Common myeloid progenitor, CD34-positive (primary cell): Measurements from ENCODE around the gene SPOCK2.

Source experiments
- CTCF ChIA-PET: fragments of 350-600 bp; sonication (Branson Sonifier 250); formaldehyde crosslinking; loops from one replicate; lab custom pipeline; 2021; ENCODE audit warnings: antibody characterized with exemption; lab: Charles Lee
- POLR2A ChIA-PET: fragments of 350-600 bp; sonication (Branson Sonifier 250); formaldehyde crosslinking; loops from one replicate; lab custom pipeline; 2021; ENCODE audit warnings: antibody characterized with exemption; lab: Charles Lee
- DNase-seq, 3 donors: peaks; one replicate each; pipeline versions ENCODE4 v3.0.0 to v3.0.0-alpha.2; 2013
- H3K27ac ChIP-seq, 2 experiments: 1 replicate in 1 of 2; 2 replicates in 1 of 2; pipeline ENCODE4 v1.7.0; 2013; ENCODE audit warnings: inconsistent platforms in 2 of 2, low read length in 2 of 2, mild to moderate bottlenecking in 2 of 2, low read depth in 1 of 2, moderate library complexity in 1 of 2; ENCODE audit not compliant: severe bottlenecking in 2 of 2, insufficient read depth in 1 of 2, poor library complexity in 1 of 2
- H3K27me3 ChIP-seq, 5 experiments: replicated peaks in 2 of 5; 1 replicate in 3 of 5; 2 replicates in 2 of 5; pipeline versions ENCODE4 v1.6.1 to v1.7.0; 2013; ENCODE audit warnings: low read length in 4 of 5, mild to moderate bottlenecking in 2 of 5, moderate library complexity in 2 of 5, inconsistent platforms in 1 of 5; ENCODE audit not compliant: insufficient read depth in 5 of 5, control insufficient read depth in 4 of 5
- H3K36me3 ChIP-seq, 4 experiments: 1 replicate in 2 of 4; 2 replicates in 2 of 4; pipeline versions ENCODE4 v1.6.1 to v1.7.0; 2013; ENCODE audit warnings: low read length in 3 of 4, control low read depth in 1 of 4, mild to moderate bottlenecking in 1 of 4; ENCODE audit not compliant: control insufficient read depth in 4 of 4, insufficient read depth in 4 of 4
- H3K4me1 ChIP-seq, 4 experiments: 1 replicate in 3 of 4; 2 replicates in 1 of 4; pipeline versions ENCODE4 v1.6.1 to v1.7.1; 2013; ENCODE audit warnings: low read length in 3 of 4, mild to moderate bottlenecking in 3 of 4, control low read depth in 1 of 4, inconsistent platforms in 1 of 4, moderate library complexity in 1 of 4; ENCODE audit not compliant: control insufficient read depth in 4 of 4, insufficient read depth in 4 of 4; ENCODE audit errors: control extremely low read depth in 1 of 4
- H3K4me3 ChIP-seq, 7 experiments: 1 replicate in 4 of 7; 2 replicates in 3 of 7; pipeline versions ENCODE4 v1.5.1 to v1.7.0; 2013; ENCODE audit warnings: mild to moderate bottlenecking in 7 of 7, low read length in 6 of 7, moderate library complexity in 6 of 7, inconsistent platforms in 2 of 7, low read depth in 2 of 7, control low read depth in 1 of 7; ENCODE audit not compliant: insufficient read depth in 4 of 7, control insufficient read depth in 1 of 7; ENCODE audit errors: extremely low read depth in 1 of 7
- H3K9me3 ChIP-seq, 5 experiments: 1 replicate in 4 of 5; 2 replicates in 1 of 5; pipeline versions ENCODE4 v1.6.1 to v1.7.1; 2013; ENCODE audit warnings: low read length in 4 of 5, mild to moderate bottlenecking in 2 of 5, inconsistent platforms in 1 of 5, low read depth in 1 of 5, moderate library complexity in 1 of 5; ENCODE audit not compliant: control insufficient read depth in 4 of 5, insufficient read depth in 2 of 5; ENCODE audit errors: control extremely low read depth in 1 of 5
- WGBS: methylation state at CpG from one replicate; pipeline ENCODE4 v1.1.5; 2013; ENCODE audit not compliant: insufficient coverage; 5-methylcytosine and 5-hydroxymethylcytosine counted together

The SPOCK2 gene

DNA sequence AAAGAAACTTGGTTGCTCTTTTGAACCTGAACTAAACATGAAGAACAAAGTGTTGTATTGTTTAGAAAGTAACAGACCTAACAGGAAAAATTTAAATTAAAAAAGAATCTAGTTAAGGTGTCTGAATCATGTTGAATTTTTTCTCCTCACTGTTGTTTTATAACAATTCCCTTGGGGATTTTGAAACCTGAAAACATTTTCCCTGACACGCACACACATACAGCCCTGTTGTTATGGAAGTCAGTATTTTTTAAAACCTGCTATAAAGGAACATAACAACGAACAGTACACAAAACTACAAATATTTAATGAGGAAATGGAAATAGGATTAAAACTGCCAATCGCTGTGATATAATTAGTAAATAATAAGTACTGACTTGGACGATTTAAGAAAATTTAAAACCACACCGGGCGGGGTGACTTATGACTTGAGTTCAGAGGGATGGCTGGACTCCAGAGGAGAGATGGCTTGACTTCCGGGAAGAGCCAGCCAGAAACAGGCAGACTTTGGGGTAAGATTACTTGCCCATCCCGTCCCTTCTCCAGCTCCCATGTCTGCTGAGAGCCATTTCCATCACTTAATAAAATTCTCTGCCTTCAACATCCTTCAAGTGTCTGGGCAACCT is 16.2 kb upstream of the SPOCK2 start:
- H3K27me3 ChIP-seq: no peaks in the 10 kb centered on the region
- ChIA-PET POLR2A (no interaction called here), CTCF (interaction anchor here (0.6 kb wide), 1 partner anchor 11 kb away, joined by 4 read pairs; no protein-coding TSS in a partner anchor)
- DNase-seq: no peak
- no peak overlapping the region for H3K4me3 ChIP-seq
- H3K36me3 ChIP-seq: peaks cover 2 to 17% (median 9%) of the 10 kb centered on the region in 4 experiments
- H3K9me3 ChIP-seq: no peaks in the 10 kb centered on the region
- WGBS: 92% methylated on average over 2 of the region's 8 CpGs
- no peak overlapping the region for H3K27ac ChIP-seq
- peaks cover 0 to 5% (median 0%) of the 10 kb centered on the region in 4 experiments for H3K4me1 ChIP-seq

DNA sequence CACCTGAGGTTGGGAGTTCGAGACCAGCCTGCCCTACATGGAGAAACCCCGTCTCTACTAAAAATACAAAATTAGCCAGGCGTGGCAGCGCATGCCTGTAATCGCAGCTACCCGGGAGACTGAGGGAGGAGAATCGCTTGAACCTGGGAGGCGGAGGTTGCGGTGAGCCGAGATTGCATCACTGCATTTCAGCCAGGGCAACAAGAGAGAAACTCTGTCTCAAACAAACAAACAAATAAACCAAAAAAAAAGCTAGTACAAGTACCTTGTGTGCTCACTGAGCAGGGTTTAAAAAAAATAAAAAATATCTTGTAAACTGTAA is 11.2 kb upstream of the SPOCK2 start:
- Histone ChIP-seq H3K9me3 (no peaks in the 10 kb centered on the region), H3K4me1 (no peaks in the 10 kb centered on the region), H3K36me3 (peaks cover 10 to 29% (median 18%) of the 10 kb centered on the region in 4 experiments), H3K27me3 (no peaks in the 10 kb centered on the region), H3K27ac (no peak overlapping the region), H3K4me3 (no peak overlapping the region)
- POLR2A ChIA-PET: no interaction called here
- DNase-seq: no peak
- 100% methylated on average over 4 of the region's 10 CpGs for WGBS
- CTCF ChIA-PET: interaction anchor here (1.4 to 1.6 kb wide), 2 partner anchors 10 to 27 kb away, joined by 3 read pairs; no protein-coding TSS in a partner anchor

DNA sequence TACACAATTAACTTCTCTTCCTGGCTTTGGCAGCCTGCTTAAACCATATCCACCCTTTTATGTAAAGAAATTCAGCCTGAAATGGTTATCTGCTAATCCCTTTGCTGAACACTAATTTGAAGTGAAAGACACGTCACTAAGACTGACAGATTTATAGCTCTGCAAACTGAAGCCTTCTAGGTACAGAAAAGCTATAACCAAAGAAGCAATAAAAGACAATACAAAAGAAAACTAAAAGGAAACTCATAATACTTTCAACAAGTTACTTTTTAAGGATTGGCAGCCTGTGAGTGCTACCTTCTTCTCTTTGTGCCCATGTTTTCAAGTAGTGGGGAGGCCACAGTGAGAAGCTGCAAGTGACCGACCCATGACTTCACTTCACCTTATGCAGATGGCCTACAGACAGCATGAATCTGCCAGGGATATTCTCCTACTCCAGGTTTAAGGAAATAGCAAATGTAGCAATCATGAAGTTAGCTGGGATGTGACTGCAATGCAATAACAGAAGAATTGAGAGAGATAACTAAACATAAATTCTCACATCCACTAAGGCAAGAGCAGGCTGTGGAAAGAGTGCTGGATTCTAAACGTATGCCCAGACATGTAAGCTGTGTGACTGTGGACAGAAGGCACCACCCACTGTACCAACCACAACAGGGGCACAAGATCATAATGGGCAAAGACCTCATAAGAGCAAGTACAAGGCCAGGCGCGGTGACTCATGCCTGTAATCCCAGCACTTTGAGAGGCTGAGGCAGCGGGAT is 10.7 kb upstream of the SPOCK2 start:
- no peak overlapping the region for H3K27ac ChIP-seq
- H3K27me3 ChIP-seq: no peaks in the 10 kb centered on the region
- H3K4me1 ChIP-seq: no peaks in the 10 kb centered on the region
- no peak for DNase-seq
- 93% methylated on average over 5 of the region's 6 CpGs for WGBS
- no peaks in the 10 kb centered on the region for H3K9me3 ChIP-seq
- ChIA-PET POLR2A (no interaction called here), CTCF (interaction anchor here (1.4 to 1.6 kb wide), 2 partner anchors 10 to 27 kb away, joined by 3 read pairs; no protein-coding TSS in a partner anchor)
- H3K36me3 ChIP-seq: peaks cover 10 to 29% (median 18%) of the 10 kb centered on the region in 4 experiments
- no peak overlapping the region for H3K4me3 ChIP-seq

DNA sequence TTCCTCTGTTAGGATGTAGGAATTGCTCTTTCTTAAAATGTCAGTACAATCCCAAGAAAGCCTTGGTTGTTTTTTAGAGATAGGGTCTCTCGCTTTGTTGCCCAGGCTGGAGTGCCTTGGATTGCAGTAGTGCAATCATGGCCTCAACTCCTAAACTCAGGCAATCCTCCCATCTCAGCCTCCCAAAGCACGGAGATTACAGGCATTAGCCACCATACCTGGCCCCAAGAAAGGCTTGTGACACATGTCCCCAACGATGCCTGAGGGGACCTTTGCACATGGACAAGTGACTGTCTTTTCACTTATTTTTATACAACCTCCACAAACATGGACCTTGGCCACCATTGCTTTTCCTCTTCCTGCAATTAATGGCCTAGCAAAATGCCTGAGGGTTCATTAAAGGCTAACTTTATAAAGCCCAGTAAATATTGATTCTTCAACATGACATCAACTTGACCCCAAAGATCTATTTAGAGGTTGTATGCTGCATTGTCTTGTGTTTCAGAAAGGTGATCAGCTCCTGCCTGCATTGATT is 10.0 kb upstream of the SPOCK2 start:
- no peak for DNase-seq
- Histone ChIP-seq H3K27me3 (no peaks in the 10 kb centered on the region), H3K9me3 (no peaks in the 10 kb centered on the region), H3K27ac (no peak overlapping the region), H3K4me1 (no peaks in the 10 kb centered on the region), H3K36me3 (peaks cover 10 to 29% (median 18%) of the 10 kb centered on the region in 4 experiments), H3K4me3 (no peak overlapping the region)
- CTCF ChIA-PET: interaction anchor here (1.6 kb wide), 1 partner anchor 9 kb away, joined by 3 read pairs; no protein-coding TSS in a partner anchor
- 97% methylated on average over 3 of the region's 3 CpGs for WGBS
- POLR2A ChIA-PET: no interaction called here

DNA sequence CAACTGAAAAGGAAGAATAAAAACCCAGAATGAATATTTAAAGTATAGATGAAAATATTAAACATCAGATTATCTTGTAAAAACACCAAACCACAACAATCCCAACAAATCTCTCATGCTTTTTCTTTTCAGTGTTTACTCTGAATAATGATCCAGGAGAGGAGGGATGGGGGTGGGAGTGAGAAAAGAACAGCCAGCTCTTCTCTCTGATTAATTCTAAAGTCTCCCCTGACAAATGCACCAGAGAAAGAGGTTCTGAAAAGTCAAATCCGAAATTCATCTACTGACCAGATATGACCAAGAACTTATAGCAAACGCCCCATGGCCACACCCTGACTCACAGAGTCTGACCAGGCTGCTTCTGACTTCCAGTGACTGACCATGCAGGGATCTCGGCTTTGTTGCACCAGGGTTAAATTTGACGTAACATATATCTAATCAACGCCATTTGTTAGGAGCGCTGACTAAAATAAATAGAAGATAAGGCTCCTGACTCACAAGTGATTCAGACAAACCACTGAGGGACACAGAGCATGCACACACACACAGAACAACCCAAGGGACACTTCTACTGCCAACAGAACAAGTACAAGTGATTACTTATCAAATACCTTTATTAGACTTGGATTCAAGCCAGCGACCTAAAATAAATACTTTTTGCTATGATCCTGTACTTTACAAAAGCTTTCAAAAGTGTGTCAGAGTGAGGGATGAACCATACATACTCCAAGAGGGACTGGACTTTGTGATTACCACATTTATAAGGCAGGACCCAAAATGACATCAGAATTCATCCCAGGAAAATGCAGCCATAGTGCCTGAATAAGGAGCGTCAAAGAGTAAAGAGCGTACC is 9.3 kb upstream of the SPOCK2 start:
- no peaks in the 10 kb centered on the region for H3K4me1 ChIP-seq
- H3K36me3 ChIP-seq: peaks cover 13 to 29% (median 19%) of the 10 kb centered on the region in 4 experiments
- WGBS: 100% methylated on average over 9 of the region's 9 CpGs
- no peak overlapping the region for H3K27ac ChIP-seq
- no peaks in the 10 kb centered on the region for H3K9me3 ChIP-seq
- H3K4me3 ChIP-seq: no peak overlapping the region
- POLR2A ChIA-PET: no interaction called here
- CTCF ChIA-PET: interaction anchor here (1.3 kb wide), 1 partner anchor 11 kb away, joined by 3 read pairs; no protein-coding TSS in a partner anchor
- no peaks in the 10 kb centered on the region for H3K27me3 ChIP-seq
- DNase-seq: no peak

DNA sequence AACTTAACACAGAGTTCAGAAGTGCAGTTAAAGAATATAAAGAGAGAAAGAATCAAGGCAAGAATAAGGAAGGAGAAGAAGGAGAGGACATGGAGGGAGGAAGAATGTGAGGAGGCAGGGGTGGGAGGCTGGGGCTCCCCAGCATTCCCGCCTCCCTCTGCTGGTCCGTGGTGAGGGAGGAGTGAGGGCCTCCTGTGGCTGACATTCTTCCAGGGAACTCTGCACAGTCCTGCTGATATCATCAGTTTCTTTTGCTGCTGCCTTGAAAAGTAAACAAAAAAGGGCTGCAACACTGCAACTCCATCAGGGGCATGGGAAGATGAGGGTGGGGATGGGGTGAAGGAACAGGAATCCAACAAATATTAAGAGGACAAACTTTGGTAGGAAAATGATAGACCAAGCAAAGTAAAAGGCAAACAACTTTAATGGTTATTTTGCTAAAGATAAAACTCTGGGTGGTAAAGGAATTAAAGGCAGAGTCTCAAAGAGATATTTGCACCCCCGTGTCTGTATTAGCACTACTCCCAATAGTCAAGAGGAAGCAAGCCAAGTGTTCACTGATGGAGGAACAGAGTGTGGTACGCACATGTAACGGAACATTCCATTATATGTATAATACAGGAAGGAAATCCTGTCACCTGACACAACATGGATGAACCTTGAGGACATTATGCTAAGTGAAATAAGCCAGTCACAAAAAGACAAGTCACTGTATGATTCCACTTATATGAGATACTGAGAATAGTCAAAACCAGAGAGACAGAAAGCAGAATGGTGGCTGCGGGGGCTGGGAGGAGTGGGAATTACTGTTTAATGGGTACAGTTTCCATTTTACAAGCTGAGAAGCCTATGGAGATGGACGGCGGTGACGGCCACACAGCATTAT is 8.0 kb upstream of the SPOCK2 start:
- H3K27ac ChIP-seq: no peak overlapping the region
- ChIA-PET CTCF (interaction anchor here (1.3 kb wide), 1 partner anchor 12 kb away, joined by 3 read pairs; no protein-coding TSS in a partner anchor), POLR2A (no interaction called here)
- H3K9me3 ChIP-seq: no peaks in the 10 kb centered on the region
- no peaks in the 10 kb centered on the region for H3K27me3 ChIP-seq
- H3K4me1 ChIP-seq: no peaks in the 10 kb centered on the region
- 97% methylated on average over 9 of the region's 9 CpGs for WGBS
- H3K4me3 ChIP-seq: no peak overlapping the region
- DNase-seq: no peak
- H3K36me3 ChIP-seq: peaks cover 11 to 22% (median 16%) of the 10 kb centered on the region in 4 experiments
